ENCODE results near the gene PTPN21.

DNA sequence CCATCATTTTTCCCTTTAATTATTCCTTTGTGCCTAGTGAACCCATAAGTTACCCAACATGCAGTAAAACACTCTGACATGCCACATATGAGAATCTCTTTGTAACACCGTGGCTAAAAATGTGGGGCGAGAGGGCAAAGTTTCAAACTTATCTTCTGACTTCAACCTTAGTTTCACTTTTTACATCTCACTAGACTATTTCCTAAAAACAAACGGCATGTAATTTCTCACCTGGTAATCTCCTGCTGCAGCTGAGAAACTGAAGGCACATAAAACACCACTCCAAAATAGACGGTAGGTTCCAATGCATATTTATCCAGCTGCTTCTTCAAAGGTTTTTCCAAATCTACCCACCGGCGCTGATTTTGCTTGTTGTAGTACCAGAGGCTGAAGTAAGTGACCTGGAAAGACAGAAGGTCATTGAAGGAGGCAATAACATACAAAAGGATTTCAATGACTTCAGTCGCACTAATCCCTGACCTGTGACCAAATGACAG is 37.9 kb downstream of the PTPN21 start:
- TF ChIP-seq, protein P1, sequence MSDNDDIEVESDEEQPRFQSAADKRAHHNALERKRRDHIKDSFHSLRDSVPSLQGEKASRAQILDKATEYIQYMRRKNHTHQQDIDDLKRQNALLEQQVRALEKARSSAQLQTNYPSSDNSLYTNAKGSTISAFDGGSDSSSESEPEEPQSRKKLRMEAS (IDR thresholded peaks at IDR 0.05), result no peak
- TF ChIP-seq, protein P2, sequence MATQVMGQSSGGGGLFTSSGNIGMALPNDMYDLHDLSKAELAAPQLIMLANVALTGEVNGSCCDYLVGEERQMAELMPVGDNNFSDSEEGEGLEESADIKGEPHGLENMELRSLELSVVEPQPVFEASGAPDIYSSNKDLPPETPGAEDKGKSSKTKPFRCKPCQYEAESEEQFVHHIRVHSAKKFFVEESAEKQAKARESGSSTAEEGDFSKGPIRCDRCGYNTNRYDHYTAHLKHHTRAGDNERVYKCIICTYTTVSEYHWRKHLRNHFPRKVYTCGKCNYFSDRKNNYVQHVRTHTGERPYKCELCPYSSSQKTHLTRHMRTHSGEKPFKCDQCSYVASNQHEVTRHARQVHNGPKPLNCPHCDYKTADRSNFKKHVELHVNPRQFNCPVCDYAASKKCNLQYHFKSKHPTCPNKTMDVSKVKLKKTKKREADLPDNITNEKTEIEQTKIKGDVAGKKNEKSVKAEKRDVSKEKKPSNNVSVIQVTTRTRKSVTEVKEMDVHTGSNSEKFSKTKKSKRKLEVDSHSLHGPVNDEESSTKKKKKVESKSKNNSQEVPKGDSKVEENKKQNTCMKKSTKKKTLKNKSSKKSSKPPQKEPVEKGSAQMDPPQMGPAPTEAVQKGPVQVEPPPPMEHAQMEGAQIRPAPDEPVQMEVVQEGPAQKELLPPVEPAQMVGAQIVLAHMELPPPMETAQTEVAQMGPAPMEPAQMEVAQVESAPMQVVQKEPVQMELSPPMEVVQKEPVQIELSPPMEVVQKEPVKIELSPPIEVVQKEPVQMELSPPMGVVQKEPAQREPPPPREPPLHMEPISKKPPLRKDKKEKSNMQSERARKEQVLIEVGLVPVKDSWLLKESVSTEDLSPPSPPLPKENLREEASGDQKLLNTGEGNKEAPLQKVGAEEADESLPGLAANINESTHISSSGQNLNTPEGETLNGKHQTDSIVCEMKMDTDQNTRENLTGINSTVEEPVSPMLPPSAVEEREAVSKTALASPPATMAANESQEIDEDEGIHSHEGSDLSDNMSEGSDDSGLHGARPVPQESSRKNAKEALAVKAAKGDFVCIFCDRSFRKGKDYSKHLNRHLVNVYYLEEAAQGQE (IDR thresholded peaks at IDR 0.05), result no peak
- TF ChIP-seq CHD4 (IDR thresholded peaks at IDR 0.05; ENCODE audit: borderline replicate concordance), result no peak
- TF ChIP-seq ZSCAN20 (CRISPR knock-in tag; IDR thresholded peaks at IDR 0.05), result no peak
- TF ChIP-seq, protein P3, sequence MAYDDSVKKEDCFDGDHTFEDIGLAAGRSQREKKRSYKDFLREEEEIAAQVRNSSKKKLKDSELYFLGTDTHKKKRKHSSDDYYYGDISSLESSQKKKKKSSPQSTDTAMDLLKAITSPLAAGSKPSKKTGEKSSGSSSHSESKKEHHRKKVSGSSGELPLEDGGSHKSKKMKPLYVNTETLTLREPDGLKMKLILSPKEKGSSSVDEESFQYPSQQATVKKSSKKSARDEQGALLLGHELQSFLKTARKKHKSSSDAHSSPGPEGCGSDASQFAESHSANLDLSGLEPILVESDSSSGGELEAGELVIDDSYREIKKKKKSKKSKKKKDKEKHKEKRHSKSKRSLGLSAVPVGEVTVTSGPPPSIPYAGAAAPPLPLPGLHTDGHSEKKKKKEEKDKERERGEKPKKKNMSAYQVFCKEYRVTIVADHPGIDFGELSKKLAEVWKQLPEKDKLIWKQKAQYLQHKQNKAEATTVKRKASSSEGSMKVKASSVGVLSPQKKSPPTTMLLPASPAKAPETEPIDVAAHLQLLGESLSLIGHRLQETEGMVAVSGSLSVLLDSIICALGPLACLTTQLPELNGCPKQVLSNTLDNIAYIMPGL (CRISPR knock-in tag; IDR thresholded peaks at IDR 0.05; ENCODE audit: borderline replicate concordance), result no peak
- TF ChIP-seq, protein P4, sequence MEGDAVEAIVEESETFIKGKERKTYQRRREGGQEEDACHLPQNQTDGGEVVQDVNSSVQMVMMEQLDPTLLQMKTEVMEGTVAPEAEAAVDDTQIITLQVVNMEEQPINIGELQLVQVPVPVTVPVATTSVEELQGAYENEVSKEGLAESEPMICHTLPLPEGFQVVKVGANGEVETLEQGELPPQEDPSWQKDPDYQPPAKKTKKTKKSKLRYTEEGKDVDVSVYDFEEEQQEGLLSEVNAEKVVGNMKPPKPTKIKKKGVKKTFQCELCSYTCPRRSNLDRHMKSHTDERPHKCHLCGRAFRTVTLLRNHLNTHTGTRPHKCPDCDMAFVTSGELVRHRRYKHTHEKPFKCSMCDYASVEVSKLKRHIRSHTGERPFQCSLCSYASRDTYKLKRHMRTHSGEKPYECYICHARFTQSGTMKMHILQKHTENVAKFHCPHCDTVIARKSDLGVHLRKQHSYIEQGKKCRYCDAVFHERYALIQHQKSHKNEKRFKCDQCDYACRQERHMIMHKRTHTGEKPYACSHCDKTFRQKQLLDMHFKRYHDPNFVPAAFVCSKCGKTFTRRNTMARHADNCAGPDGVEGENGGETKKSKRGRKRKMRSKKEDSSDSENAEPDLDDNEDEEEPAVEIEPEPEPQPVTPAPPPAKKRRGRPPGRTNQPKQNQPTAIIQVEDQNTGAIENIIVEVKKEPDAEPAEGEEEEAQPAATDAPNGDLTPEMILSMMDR (IDR thresholded peaks at IDR 0.05), result no peak
- TF ChIP-seq CBX8 (IDR thresholded peaks at IDR 0.05), result no peak
- TF ChIP-seq ZFP36 (IDR thresholded peaks at IDR 0.05; ENCODE audit: borderline replicate concordance, partially characterized antibody), result no peak
- no peak for TF ChIP-seq EP300 (IDR thresholded peaks at IDR 0.05)
- no peak for TF ChIP-seq TFCP2L1 (CRISPR knock-in tag; IDR thresholded peaks at IDR 0.05)
- TF ChIP-seq NFE2L2 (conservative IDR thresholded peaks at IDR 0.05; ENCODE audit: low read length), result no peak
- TF ChIP-seq SREBF2 (IDR thresholded peaks at IDR 0.05), result no peak
